ENCODE results near the gene GTPBP6.
"Not testable (repeated sequence)": the region's sequence is repeated elsewhere in the genome, so short reads cannot be mapped to it uniquely, and the experiment has no call there.

The GTPBP6 gene

DNA sequence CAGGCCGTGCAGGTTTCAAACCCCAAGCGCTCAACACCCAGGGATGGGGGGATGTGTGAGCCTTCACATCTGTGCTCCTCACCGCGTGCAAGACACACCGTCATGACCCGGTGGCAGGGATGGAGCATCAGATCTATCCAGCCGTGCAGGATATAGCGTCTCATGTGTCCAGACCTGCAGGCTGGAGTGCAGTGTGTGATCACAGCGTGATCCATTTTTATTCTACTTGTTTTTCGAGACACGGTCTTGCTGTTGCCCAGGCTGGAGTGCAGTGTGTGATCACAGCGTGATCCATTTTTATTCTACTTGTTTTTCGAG, 32.7 kb upstream of the GTPBP6 start:
- DNase-seq = not testable (repeated sequence)

DNA sequence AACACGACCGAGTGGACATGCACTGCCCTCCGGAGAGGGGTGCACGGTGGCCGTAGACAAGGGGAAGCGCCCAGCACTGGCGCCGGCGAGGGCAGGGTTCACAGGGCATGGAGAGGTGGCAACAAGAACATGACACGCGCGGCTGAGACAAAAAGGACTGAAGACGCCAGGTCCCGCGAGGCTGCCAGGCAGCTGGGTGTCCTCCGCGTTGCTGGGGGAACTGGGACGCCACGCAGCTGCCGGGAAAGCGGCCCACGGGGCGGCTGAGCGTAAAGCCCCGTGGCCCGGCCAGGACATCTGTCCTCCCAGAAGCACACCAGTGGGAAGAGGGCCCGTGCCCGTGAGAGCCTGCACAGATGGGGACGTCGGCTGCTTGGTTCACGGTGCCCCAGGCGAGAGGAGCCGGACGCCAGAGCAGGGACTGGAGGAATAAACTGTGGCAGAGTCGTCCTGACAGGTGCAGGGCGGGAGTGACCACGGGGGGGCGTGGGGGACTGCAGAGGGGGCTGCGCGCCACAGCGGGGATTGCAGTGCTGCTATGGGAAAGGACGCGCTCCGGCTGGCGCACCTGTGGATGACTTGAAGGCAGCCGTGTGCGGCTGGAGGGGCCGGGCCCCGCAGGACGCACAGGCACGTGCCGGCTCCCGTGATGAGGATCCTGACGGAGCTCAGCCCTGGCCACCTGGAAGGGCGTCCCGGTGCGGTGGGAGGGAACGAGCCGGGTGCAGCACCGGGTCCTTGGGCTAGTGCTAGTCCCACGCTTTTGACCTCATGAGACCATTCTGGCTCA, 32.1 kb upstream of the GTPBP6 start:
- no peak for DNase-seq

DNA sequence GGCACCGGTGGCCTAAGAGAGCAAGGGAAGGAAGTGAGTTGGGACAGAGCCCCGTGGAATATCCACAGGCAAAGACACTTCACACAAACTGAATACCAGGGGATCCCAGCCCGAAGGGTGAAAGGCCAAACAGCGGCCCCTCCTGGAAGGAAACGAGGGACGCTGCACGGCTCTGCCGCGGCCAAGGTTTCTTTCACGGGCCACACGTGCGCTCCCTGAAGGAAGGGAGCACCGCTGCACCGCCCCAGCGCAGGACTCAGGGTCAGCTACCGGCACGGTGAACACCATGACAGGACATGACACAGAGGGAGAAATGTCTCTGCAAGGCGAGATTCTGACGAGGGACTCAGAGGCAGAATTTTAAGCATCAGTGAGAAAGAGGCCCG, 31.5 kb upstream of the GTPBP6 start:
- no peak for DNase-seq

DNA sequence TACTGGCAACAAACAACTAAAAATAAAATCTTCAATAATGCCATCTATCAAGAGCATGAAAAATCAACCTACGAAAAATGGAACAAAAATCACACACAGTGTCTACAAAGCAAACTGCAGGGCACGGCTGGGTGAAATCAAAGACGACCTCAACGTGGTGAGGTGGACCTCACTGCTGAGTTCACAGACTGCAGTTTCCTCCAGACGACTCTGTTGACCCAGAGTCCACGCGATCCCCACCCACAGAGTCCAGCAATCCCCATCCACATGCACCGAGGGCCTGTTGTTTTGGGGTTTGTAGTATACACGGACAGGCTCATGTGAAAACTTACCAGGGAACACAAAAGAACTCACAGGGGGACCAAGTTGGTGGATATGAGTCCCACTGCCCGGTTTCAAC, 31.1 kb upstream of the GTPBP6 start:
- DNase-seq = no peak

DNA sequence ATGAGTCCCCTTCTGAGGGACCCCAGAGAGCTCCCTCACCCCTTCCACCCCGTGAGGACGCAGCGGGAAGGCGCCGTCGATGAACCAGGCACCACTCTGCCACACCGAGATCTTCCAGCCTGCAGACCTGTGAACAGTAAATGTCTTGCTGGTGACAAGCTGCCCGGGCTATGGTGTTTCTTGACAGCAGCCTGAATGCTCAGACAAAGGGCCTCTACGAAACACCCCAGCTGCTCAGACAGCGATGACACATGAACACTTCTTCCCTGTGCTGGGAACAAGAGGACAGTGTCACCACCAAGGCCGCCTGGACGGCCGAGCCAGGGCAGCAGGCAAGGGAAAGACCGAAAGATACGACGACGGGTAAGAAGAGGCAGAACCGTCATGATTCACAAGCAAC, 30.6 kb upstream of the GTPBP6 start:
- no peak for DNase-seq

DNA sequence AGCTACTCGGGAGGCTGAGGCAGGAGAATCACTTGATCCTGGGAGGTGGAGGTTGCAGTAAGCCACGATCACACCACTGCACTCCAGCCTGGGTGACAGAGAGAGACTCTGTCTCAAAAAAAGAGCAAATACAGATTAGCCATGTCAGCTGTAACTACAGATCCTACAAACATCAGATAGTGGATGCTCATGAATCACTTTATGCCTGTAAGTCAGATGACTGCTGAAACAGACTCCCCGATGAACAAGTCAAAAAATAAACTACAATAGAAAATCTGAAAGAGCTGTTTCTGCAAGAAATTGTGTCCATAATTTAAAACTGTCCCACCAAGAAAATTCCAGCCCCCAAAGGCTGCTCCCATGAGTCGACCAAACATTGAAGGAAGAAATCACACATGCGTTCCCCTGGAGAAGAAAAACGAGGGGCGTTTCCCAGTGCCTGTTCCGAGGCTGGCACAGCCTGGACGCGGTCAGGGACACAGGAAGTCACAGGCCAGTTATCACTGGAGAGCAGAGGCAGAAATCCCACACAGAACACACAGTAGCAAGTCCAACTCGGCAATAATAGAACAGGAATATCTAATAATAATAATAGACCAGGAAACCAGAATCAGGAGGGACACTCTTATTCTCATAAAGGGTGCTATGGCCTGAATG, 30.0 kb upstream of the GTPBP6 start:
- DNase-seq = no peak

DNA sequence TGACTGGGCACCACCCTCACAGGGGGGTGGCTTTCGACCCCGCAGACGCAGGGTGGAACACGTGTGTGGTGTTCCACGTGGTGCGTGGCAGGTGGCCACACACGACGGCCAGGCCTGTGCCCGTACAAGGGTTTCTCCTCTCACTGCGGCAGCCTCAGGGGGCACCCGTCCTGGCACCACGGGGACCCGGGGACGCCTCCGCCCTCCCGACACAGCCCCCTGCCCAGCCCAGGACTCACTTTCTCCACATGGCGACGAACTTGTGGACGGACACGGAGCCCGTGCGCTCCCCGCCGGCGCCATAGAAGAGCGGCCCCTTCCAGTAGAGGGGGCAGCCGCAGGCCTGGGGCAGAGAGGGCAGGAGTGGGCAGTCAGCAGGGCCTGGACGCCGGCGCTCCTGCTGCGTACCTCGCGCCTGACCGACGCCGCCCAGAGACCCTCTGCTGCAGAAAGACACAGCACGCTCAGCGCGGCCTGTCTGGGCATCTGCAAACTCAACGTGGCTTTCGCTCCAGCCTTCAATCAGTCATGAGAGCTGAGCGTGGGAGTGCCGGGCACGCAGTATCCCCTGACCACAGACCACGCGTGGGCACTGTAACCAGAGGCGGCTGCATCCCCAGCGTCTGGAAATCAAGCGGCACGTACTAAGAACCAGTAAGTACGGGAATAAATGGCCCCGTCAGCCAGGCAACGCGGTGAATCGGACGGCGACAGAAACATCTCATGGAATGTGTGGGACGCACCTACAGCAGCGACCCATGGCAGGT, 28.9 kb upstream of the GTPBP6 start:
- no peak for DNase-seq

DNA sequence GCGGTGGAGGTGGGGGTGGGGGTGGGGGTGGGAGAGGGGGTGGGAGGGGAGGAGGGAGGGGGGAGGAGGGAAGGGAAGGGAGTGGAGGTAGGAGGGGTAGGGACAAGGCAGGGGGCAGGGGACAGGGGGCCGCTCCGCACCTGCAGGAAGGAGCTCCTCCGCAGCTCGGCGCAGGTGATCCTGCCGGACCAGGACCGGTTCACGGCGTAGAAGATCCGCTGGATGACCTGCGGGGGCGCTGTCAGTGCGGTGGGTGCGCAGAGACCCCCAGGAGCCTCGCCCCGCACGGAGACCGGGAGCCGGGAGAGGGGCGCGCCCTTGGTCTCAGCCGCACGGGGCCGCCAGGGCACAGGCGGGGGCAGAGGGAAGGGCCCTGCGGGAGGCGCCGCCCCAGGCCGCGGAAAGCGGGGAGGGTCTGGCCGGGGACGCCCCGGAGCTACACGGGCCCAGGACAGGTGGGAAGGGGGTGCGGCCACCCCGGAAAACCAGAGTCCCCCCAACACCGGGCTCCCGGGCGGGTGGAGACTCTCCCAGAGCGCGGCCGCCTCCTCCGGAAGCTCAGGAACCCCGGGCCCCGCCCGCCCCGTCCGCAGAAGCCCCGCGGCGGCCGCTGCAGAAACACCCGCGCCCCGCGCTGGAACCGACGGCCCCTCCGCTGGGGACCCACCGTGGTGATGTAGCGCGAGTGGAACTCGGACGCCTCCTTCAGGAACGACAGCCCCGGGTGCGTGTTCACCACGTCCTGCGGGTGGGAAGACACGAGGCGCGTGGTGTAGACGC, 27.6 kb upstream of the GTPBP6 start:
- no peak for DNase-seq

DNA sequence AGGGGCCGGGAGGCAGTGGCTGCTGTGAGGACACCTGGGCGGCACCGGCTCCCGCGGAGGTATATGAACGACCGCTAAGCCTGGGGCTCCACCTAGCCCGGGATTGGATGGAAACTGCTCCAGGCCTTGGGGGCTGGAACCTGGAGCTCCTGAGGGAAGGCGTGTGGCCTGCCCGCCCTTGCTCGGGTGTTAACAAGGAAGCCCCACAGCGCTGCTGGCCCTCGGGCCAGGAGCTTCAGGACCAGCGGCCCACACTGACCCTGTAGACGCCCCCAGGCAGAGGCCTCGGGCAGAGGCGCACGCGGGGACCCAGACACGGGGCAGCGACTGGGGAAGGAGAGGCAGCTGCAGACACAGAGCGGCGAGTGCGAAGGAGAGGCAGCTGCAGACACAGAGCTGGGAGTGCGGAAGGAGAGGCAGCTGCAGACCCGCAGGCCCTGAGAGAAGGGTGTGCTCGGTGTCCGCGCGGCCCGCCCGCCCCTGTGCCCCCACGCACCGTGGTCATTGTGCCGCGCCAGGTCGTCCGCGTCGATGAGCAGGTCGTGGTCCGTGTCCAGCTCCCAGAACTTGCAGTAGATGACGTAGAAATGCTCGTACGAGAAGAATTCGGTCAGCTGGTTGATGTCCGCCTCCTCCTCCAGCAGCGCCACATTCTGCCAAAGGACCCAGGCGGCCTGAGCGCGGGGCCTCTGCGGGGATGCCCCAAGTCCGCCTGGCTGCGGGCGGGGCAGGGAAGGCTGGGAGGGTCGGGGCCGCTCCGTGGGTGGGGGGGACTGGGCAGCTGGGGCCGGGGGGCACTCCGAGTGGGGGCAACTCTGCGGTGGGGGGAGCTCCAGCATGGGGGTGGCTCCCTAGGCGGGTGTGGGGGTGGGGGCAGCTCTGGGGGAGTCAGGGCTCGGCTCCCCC, 26.7 kb upstream of the GTPBP6 start:
- DNase-seq = no peak

DNA sequence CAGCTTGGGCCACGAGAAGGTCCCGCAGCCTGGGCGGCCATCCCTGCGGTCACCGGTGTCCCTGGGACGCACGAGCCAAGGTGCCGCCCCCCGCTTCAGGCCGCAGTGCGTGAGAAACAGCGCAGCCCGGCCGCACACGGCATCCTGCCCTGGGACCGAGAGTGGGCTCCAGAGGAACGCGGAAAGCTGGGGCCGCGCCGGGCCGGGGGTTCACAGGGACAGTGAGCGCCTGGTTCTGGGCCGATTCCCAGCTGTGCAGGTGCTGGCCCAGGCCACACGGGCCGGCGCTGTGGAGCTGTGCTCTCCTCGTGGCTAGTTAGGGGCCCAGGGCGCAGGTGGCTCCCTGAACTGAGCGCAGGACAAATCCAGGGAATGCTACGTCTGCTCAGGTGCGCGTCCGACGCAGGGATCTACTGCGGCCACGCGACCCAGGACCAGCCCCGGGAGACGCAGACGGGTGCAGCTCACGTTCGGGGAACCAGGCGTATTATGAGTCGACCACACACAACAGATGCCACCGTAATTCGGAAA, 25.8 kb upstream of the GTPBP6 start:
- DNase-seq = no peak

DNA sequence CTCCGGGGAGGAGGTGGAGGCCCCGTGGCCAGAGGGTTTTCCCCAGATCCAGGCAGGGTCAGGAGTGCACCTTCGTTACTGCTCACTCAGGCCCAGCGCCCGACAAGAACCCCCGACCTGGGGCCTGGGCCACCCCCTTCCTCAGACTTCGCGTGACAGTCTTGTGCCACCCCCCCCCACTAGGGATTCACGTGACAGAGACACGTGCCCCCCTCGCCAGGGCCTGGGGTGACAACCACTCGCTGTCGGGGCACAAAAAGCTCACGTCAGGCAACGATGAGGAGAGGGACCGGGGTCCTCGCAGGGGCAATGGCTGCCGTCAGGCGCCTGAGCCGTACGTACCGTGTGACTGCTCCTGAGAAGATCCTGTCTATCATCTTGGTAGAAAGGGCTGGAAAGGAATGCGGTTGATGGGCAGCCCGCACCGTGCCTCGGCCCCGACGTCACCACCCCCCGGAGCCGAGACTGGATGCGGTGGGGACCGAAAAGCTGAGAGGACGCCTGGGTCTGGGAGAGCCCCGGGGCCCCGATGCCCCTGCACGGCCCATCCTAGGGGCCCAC, 23.0 kb upstream of the GTPBP6 start:
- DNase-seq = no peak

DNA sequence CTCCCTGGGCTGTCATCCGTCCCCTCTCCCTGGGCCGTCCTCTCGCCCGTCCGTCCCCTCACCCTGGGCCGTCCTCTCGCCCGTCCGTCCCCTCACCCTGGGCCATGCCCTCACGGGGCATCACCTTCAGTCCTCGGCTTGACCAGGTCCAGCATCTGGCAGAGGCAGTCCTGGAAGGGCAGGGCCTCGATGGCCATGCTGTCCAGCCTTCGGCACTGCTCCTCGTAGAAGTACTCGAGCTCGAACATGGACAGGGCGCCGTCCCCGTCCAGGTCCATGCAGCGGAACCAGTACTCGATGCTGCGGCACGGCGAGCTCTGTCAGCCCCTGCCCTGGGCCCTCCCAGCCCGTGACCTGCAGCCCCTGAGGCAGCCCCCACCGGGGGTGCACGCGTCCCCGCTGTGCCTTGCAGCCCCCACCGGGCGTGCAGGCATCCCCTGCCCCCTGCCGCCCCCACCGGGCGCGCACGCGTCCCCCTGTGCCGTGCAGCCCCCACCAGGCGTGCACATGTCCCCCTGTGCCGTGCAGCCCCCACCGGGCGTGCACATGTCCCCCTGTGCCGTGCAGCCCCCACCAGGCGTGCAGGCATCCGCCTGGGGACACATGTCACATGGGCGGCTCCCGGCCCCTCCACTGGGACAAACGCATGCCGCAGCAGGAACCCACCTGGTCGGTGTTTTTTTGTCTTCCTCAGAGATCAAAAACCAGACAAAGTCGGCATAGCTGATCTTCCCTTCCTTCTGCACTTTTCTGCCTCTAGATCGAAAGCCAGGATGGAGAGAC, 22.2 kb upstream of the GTPBP6 start:
- no peak for DNase-seq

DNA sequence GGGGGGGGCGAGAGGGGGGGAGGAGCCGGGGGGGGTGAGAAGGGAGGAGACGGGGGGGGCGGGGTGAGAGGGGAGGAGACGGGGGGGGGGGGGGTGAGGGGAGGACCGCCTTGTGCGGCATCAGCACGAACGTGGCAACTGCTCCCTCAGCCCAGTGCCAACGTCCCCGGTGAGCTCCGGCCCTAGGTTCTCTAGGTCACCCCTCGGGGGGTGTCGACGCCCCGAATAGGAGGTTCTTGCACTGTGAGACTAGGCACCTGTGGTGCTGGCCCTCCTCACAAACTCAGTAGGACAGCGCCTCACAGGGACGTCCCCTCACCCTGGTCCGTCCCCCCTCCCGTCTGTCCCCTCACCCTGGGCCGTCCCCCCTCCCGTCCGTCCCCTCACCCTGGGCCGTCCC, 21.5 kb upstream of the GTPBP6 start:
- DNase-seq = no peak

DNA sequence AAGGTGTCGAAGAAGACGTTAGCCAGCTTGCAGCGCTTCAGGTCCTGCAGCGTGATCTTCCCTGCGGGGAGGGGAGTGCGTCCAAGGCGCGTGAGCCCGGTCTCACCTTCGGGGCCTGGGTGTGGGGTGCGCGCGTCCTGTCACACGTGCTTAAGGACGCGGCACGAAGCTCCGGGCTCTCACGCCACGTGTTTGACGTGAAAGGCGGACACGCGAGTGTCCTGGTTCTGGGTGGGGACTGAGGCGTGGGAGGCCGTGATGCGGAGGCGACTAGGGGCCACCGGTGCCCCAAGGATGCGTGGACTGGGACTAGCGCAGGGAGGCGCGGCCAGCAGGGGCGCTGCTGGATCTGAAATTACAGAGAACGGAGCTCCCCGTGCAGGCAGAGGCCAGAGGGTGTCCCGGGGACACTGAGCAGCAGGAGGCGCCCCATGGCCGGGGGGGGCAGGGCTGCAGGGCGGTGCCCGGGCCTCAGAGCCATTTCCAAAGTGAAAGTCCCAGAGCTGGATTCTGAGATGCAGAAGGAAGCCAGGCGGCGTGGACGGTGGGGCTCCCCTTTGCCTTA, 20.3 kb upstream of the GTPBP6 start:
- DNase-seq = no peak

DNA sequence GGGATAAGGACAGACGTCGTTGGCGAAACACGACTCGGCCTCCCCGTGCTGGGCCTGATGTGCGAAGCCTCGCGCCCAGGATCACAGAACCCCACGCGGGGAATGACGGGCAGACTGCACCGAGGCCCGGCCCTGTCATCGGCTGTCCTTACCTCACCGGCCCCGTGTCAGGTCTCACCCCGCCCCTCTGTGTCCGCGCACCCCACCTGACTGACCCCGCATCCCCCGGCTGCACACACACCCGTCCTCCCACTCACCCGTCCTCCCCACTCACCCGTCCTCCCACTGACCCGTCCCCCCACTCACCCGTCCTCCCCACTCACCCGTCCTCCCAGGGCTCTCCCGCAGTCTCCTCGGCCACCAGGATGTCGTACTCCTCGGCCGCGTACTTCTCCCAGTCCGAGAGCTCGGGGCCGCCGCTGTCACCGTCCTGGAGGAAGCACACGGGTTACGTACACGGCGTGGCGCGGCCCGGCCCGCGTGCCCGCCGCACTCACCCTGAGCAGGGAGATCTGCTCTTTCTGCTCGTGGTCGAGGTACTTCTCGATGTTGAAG, 19.8 kb upstream of the GTPBP6 start:
- DNase-seq = no peak

DNA sequence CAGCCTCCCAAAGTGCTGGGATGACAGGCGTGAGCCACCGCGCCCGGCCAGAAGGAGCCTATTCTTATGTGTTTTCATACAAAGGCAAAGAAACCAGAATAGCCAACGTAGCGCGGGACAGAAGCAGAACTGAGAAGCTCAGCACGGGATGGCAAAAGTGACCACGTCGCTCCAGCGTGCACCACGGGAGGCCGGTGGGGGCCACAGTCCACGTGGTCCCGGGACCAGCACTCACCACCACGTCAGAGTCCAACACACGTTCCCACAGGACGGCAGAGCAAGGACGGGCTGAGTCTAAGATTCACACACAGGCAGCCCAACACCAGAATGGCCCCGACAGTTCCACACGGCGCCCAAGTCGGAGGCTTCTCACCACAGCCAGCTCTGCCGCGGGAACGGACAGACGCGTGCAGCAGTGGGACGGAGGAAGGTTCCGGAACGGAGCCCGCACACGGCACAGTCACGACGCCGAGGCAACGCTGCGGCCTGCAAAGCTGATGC, 18.8 kb upstream of the GTPBP6 start:
- no peak for DNase-seq

DNA sequence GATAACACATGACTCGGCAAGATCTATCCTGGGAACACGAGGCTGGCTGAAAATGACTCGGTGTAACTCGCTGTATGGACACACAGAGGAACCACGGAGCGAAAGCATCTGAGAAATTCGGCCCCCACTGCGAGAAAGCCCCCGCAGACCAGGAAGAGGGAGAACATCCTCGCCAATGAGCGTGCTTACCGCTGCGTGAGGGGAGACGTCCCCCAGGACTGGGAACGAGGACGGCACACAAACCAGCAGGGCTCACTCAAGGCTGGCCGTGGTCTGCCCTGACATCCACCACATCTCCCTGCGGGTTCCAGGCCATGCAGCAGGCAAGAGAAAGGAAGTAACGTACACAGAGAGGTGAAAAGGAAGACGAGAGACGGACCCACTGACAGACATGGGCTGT, 17.6 kb upstream of the GTPBP6 start:
- no peak for DNase-seq

DNA sequence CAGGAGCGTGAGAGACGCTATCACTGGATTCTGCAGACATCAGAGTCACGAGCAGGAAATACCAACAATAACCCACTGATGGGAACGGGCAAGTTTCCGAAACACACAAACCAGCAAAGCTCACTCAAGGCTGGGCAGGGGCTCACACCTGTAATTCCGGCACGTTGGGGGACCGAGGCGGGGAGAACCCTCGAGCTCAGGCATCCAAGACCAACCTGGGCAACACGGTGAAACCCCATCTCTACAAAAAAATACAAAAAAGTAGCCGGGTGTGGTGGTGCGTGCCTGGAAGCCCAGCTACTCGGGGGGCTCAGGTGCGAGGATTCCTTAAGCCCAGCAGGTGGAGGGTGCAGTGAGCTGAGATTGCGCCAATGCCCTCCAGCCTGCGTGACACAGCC, 17.2 kb upstream of the GTPBP6 start:
- DNase-seq = no peak

DNA sequence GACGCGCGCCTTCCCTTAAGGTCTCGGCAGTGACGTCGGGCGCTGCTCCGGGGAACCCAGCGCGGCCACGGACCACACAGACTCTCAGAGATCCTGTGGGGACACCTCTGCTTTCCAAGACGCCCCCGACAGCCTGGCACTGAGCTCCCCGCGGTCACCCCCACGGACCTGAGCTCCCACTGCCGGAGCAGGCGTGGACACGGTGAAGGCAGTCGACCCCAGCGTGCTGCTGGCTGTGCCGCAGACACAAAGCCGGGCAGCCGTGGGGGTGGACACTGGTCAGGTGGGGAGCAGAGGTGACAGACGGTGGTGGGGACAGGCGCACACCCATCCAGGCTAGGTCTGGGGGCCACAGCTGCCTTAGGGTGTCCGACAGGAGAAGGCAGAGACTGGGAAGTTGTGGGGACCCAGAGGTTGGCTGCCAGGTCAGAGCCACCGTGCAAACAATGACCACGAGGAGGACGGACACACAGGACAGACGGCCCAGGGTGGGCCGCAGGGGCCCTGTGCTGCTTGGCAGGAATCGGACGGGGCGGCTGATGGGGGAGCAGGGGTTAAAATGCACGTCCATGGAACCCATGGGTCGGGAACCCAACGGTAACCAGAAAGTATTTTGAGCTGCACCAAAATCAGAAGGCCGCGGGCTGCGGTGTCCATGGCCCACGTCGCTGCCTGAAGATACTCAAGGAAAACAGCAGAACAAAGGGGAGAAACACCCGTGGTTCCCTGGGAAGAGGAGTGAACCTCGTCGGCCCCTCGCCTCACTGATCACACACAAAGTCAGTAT, 16.6 kb upstream of the GTPBP6 start:
- DNase-seq = no peak

Measured in stimulated activated CD4-positive, alpha-beta T cell treated with anti-CD3 and anti-CD28 coated beads, Interleukin-15, amount 100 ng/mL, for 24 hours (primary cell).